Loucy (cell line): ENCODE measurements around the gene PRND.

Source experiments
- CTCF ChIP-seq: fragments of 200-600 bp; sonication (generic); conservative IDR thresholded peaks from 2 replicates; pipeline ENCODE4 v1.5.1; 2014; ENCODE audit warnings: mild to moderate bottlenecking, antibody characterized with exemption, low read length
- EZH2phosphoT487 ChIP-seq: fragments of 200-600 bp; IDR thresholded peaks from 2 replicates; pipeline ENCODE4 v1.6.1; 2018; ENCODE audit warnings: antibody characterized with exemption, mild to moderate bottlenecking, moderate library complexity, borderline replicate concordance

- TF ChIP-seq CTCF: no peak
- TF ChIP-seq EZH2phosphoT487: no peak
Observed at GRCh38 chr20:4720977-4721349, 746 bp upstream of the PRND start.
